Measurements from ENCODE around the gene CLOCK.

DNA sequence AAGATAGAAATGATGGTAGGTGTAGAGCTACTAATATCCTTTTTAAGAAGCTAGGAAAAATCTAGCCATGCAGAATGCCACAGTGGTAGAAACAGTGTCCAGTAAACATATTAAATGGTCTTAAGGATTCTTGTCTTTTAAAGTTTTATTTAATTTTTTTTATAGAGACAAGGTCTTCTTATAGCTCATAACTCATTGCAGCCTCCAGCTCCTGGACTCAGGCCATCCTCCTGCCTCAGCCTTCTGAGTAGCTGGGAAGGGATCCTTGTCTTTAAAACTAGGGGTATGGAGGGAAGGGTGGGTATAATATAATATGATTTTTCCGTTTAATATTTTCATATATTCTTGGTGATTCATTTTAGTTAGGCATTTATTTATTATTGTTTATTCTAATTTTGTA lies 147.1 kb downstream of the CLOCK start:
- TF ChIP-seq, protein P1, sequence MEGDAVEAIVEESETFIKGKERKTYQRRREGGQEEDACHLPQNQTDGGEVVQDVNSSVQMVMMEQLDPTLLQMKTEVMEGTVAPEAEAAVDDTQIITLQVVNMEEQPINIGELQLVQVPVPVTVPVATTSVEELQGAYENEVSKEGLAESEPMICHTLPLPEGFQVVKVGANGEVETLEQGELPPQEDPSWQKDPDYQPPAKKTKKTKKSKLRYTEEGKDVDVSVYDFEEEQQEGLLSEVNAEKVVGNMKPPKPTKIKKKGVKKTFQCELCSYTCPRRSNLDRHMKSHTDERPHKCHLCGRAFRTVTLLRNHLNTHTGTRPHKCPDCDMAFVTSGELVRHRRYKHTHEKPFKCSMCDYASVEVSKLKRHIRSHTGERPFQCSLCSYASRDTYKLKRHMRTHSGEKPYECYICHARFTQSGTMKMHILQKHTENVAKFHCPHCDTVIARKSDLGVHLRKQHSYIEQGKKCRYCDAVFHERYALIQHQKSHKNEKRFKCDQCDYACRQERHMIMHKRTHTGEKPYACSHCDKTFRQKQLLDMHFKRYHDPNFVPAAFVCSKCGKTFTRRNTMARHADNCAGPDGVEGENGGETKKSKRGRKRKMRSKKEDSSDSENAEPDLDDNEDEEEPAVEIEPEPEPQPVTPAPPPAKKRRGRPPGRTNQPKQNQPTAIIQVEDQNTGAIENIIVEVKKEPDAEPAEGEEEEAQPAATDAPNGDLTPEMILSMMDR (IDR thresholded peaks at IDR 0.05; ENCODE audit: low read depth, low read length) = no peak
- no peak for TF ChIP-seq EZH2phosphoT487 (IDR thresholded peaks at IDR 0.05; ENCODE audit: low read depth)

Measured in OCI-LY3 (cell line).